ENCODE data around the gene DGKE. TPM values are rescaled to one million over a fixed set of nuclear protein-coding genes. Genes with fewer than 3 reads are reported as not detected.

Gene DGKE
- total and polyA plus RNA-seq, 2 of the 13 experiments (the other 11 are each of a cell fraction or from before 2014, with no cell fraction given): 3.2 to 5.3 TPM

DNA sequence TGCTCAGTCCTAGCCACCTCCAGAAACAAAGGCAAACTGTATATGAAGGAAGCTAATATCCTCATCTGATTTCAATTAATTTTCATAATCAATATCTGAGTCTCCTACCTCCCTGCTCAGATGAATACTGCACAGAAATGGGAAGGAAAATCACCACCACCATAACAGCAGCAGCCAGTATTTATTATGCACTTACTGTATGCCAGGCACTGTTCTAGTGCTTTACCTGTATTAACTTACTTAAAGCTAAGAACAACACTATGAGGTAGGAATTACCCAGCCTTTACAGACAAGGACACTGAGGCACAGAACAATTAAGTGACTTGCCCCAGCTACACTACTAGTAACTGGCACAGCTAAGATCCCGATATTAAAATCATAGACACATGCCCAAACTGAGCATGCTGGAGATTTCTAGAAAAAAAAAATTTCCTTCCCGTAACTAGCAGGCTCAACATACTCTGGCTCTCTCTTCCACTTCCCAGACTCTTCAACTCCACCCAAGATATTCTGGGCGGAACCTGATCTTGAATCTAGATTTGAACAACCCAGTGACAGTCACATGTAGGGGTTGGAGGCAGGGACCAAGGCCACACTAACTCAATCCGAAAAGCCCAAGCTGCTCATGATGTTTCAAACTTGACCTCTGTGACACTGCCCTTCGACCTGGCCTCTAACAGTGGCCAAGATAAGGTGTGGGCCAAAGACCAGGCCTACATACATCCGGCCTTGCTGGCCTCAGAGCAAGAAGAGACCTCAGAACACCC, 76.0 kb downstream of the DGKE start (continued):
- no peak for TF ChIP-seq HMG20B (CRISPR knock-in tag; conservative IDR thresholded peaks at IDR 0.05)
- no peak for TF ChIP-seq CEBPB (IDR thresholded peaks at IDR 0.05; ENCODE audit: borderline replicate concordance, low read depth, low read length)
- TF ChIP-seq, protein P1, sequence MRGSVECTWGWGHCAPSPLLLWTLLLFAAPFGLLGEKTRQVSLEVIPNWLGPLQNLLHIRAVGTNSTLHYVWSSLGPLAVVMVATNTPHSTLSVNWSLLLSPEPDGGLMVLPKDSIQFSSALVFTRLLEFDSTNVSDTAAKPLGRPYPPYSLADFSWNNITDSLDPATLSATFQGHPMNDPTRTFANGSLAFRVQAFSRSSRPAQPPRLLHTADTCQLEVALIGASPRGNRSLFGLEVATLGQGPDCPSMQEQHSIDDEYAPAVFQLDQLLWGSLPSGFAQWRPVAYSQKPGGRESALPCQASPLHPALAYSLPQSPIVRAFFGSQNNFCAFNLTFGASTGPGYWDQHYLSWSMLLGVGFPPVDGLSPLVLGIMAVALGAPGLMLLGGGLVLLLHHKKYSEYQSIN (CRISPR knock-in tag; IDR thresholded peaks at IDR 0.05; ENCODE audit: borderline replicate concordance): no peak
- TF ChIP-seq SPEN (CRISPR knock-in tag; IDR thresholded peaks at IDR 0.05; ENCODE audit: low read depth): peak; percentile 74
- no peak for TF ChIP-seq KDM3A (CRISPR knock-in tag; IDR thresholded peaks at IDR 0.05; ENCODE audit: low read depth)
- no peak for TF ChIP-seq CBX1 (IDR thresholded peaks at IDR 0.05; ENCODE audit: low read depth)
- peak; percentile 98 for TF ChIP-seq PPARG (CRISPR knock-in tag; conservative IDR thresholded peaks at IDR 0.05)
- TF ChIP-seq ZBTB21 (CRISPR knock-in tag; IDR thresholded peaks at IDR 0.05): no peak
- no peak for TF ChIP-seq ZNF501 (CRISPR knock-in tag; IDR thresholded peaks at IDR 0.05)
- TF ChIP-seq SNAI1 (CRISPR knock-in tag; IDR thresholded peaks at IDR 0.05; ENCODE audit: borderline replicate concordance): no peak
- TF ChIP-seq, protein P2, sequence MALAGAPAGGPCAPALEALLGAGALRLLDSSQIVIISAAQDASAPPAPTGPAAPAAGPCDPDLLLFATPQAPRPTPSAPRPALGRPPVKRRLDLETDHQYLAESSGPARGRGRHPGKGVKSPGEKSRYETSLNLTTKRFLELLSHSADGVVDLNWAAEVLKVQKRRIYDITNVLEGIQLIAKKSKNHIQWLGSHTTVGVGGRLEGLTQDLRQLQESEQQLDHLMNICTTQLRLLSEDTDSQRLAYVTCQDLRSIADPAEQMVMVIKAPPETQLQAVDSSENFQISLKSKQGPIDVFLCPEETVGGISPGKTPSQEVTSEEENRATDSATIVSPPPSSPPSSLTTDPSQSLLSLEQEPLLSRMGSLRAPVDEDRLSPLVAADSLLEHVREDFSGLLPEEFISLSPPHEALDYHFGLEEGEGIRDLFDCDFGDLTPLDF (CRISPR knock-in tag; IDR thresholded peaks at IDR 0.05): no peak
- 0 out of 2 replicates have a peak, but pooled peaks have one; percentile 20 for TF ChIP-seq KDM1A (CRISPR knock-in tag; IDR thresholded peaks at IDR 0.05)
- TF ChIP-seq PRDM10 (CRISPR knock-in tag; IDR thresholded peaks at IDR 0.05; ENCODE audit: low read depth): no peak
- TF ChIP-seq, protein P3, sequence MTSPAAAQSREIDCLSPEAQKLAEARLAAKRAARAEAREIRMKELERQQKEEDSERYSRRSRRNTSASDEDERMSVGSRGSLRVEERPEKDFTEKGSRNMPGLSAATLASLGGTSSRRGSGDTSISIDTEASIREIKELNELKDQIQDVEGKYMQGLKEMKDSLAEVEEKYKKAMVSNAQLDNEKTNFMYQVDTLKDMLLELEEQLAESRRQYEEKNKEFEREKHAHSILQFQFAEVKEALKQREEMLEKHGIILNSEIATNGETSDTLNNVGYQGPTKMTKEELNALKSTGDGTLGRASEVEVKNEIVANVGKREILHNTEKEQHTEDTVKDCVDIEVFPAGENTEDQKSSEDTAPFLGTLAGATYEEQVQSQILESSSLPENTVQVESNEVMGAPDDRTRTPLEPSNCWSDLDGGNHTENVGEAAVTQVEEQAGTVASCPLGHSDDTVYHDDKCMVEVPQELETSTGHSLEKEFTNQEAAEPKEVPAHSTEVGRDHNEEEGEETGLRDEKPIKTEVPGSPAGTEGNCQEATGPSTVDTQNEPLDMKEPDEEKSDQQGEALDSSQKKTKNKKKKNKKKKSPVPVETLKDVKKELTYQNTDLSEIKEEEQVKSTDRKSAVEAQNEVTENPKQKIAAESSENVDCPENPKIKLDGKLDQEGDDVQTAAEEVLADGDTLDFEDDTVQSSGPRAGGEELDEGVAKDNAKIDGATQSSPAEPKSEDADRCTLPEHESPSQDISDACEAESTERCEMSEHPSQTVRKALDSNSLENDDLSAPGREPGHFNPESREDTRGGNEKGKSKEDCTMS (CRISPR knock-in tag; conservative IDR thresholded peaks at IDR 0.05): no peak
- TF ChIP-seq, protein P4, sequence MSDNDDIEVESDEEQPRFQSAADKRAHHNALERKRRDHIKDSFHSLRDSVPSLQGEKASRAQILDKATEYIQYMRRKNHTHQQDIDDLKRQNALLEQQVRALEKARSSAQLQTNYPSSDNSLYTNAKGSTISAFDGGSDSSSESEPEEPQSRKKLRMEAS (IDR thresholded peaks at IDR 0.05): peak; percentile 59; the same call in 1 of the 2 replicates
- no peak for TF ChIP-seq ZNF253 (CRISPR knock-in tag; IDR thresholded peaks at IDR 0.05; ENCODE audit: borderline replicate concordance)
- TF ChIP-seq ZSCAN21 (CRISPR knock-in tag; IDR thresholded peaks at IDR 0.05; ENCODE audit: borderline replicate concordance): no peak
- no peak for TF ChIP-seq MBD4 (IDR thresholded peaks at IDR 0.05; ENCODE audit: borderline replicate concordance, low read length)
- TF ChIP-seq RCOR2 (CRISPR knock-in tag; IDR thresholded peaks at IDR 0.05): peak; percentile 55; the same call in 1 of the 2 replicates
- TF ChIP-seq ZNF496 (CRISPR knock-in tag; IDR thresholded peaks at IDR 0.05; ENCODE audit: insufficient replicate concordance): no peak
- no peak for TF ChIP-seq SATB2 (CRISPR knock-in tag; IDR thresholded peaks at IDR 0.05)
- no peak for TF ChIP-seq PAF1 (CRISPR knock-in tag; IDR thresholded peaks at IDR 0.05)

Measured in HepG2 (cell line).